ENCODE data around the gene GADD45A.

DNA sequence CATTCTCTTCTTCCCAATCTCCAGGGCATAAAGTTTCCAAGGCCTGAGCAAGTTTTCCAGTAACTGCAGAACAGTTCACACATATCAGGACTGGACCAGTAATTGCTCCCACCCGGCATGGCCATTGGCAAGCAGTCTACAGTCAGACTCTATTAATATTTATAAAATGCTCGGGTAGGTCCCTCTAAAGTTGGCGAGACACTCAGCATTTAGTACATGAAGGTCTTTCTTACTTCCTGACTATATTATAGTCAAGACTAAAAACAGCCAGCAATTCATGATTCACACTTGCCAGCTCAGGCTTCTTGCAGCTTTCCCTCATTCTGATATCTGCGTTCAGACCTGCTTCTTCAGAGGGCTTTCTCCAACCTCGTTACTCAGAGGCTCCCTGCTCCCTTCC, 25.4 kb downstream of the GADD45A start:
- TF ChIP-seq, protein P1, sequence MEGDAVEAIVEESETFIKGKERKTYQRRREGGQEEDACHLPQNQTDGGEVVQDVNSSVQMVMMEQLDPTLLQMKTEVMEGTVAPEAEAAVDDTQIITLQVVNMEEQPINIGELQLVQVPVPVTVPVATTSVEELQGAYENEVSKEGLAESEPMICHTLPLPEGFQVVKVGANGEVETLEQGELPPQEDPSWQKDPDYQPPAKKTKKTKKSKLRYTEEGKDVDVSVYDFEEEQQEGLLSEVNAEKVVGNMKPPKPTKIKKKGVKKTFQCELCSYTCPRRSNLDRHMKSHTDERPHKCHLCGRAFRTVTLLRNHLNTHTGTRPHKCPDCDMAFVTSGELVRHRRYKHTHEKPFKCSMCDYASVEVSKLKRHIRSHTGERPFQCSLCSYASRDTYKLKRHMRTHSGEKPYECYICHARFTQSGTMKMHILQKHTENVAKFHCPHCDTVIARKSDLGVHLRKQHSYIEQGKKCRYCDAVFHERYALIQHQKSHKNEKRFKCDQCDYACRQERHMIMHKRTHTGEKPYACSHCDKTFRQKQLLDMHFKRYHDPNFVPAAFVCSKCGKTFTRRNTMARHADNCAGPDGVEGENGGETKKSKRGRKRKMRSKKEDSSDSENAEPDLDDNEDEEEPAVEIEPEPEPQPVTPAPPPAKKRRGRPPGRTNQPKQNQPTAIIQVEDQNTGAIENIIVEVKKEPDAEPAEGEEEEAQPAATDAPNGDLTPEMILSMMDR (IDR thresholded peaks at IDR 0.05), result no peak
- TF ChIP-seq ZFX (IDR thresholded peaks at IDR 0.05; ENCODE audit: borderline replicate concordance), result no peak
